Neural cell (in vitro differentiated cells): ENCODE results near the gene SYCN.

Source experiments
- CTCF ChIP-seq: fragments of 450-650 bp; IDR thresholded peaks from 2 replicates; pipeline ENCODE4 v1.5.1; 2014; ENCODE audit warnings: antibody characterized with exemption, mild to moderate bottlenecking, moderate library complexity; ENCODE audit not compliant: poor library complexity, severe bottlenecking
- EP300 ChIP-seq: fragments of 450-650 bp; conservative IDR thresholded peaks from 2 replicates; pipeline ENCODE4 v1.6.1; 2014; ENCODE audit warnings: antibody characterized with exemption, mild to moderate bottlenecking, moderate library complexity; ENCODE audit not compliant: poor library complexity, severe bottlenecking
- EZH2 ChIP-seq: fragments of 200-600, 300-800 bp; shearing (Covaris generic), sonication (generic); IDR thresholded peaks from 2 replicates; pipeline ENCODE4 v1.6.1; 2014; ENCODE audit warnings: antibody characterized with exemption, low read length, borderline replicate concordance, mild to moderate bottlenecking; ENCODE audit not compliant: insufficient read depth, poor library complexity, severe bottlenecking
- POLR2AphosphoS5 ChIP-seq: IDR thresholded peaks from 2 replicates; pipeline ENCODE4 v1.6.1; 2012
- RAD21 ChIP-seq: fragments of 450-650 bp; conservative IDR thresholded peaks from 2 replicates; pipeline ENCODE4 v1.6.1; 2014; ENCODE audit warnings: antibody characterized with exemption, mild to moderate bottlenecking, moderate library complexity
- REST ChIP-seq: IDR thresholded peaks from 2 replicates; pipeline ENCODE4 v1.6.1; 2012; ENCODE audit warnings: borderline replicate concordance
- SMC3 ChIP-seq: fragments of 450-650 bp; conservative IDR thresholded peaks from 2 replicates; pipeline ENCODE4 v1.6.1; 2014; ENCODE audit warnings: antibody characterized with exemption, mild to moderate bottlenecking, moderate library complexity; ENCODE audit not compliant: poor library complexity
- TAF1 ChIP-seq: IDR thresholded peaks from 2 replicates; pipeline ENCODE4 v1.6.1; 2012; ENCODE audit warnings: low read depth

- TF ChIP-seq CTCF (no peak), RAD21 (no peak), REST (no peak), EZH2 (no peak), SMC3 (no peak), EP300 (no peak), POLR2AphosphoS5 (no peak), TAF1 (no peak)
Observed at GRCh38 chr19:39187552-39187943, 16.5 kb downstream of the SYCN start.
